ENCODE results near the gene PKM.

- TF ChIP-seq POLR2A (IDR thresholded peaks at IDR 0.05; ENCODE audit: low read depth, low read length) (no peak), POLR2AphosphoS5 (IDR thresholded peaks at IDR 0.05; ENCODE audit: low read depth, low read length) (no peak), TAF1 (IDR thresholded peaks at IDR 0.05; ENCODE audit: low read depth, low read length) (no peak)
Observed at GRCh38 chr15:72199205-72199515, 31.8 kb downstream of the PKM start.
